ENCODE results near the gene MCF2L. TPM values are rescaled to one million over a fixed set of nuclear protein-coding genes. Genes with fewer than 3 reads are reported as not detected.

Gene MCF2L
- total and polyA plus RNA-seq, 7 experiments from 2014 or later: 0.51 to 32.6 (median 19.7) TPM

GRCh38 chr13:113082198-113083021 is 113.4 kb downstream of the MCF2L start:
- Mint-ChIP-seq H3K4me1 (no peaks in the 10 kb centered on the region), H3K9me3 (no peaks in the 10 kb centered on the region), H3K27me3 (no peaks in the 10 kb centered on the region), H3K36me3 (peaks cover 0 to 36% (median 2%) of the 10 kb centered on the region in 5 donors), H3K27ac (no peak overlapping the region), H3K4me3 (no peak overlapping the region)
- no peak overlapping the region for H3K27ac ChIP-seq (ENCODE audit: low read depth, low read length)
- CTCF ChIA-PET: no interaction called here
- DNase-seq (no peak), ATAC-seq (no peak)
- H3K36me3 ChIP-seq (ENCODE audit: control insufficient read depth in 2 of 3, insufficient read depth in 3 of 3, low read length in 3 of 3): peaks cover 0 to 27% (median 0%) of the 10 kb centered on the region in 3 experiments
- H3K4me1 ChIP-seq (ENCODE audit: control insufficient read depth in 2 of 2, insufficient read depth in 2 of 2, low read length in 2 of 2): no peaks in the 10 kb centered on the region
- POLR2A ChIA-PET: no interaction called here
- H3K9me3 ChIP-seq (ENCODE audit: control insufficient read depth in 2 of 3, low read length in 3 of 3): no peaks in the 10 kb centered on the region
- no peaks in the 10 kb centered on the region for H3K27me3 ChIP-seq (ENCODE audit: control insufficient read depth in 2 of 2, insufficient read depth in 2 of 2, low read length in 2 of 2)
- intact Hi-C loops (cut with micrococcal nuclease): no loop called here
- no peak overlapping the region for H3K4me3 ChIP-seq (ENCODE audit: low read length)

GRCh38 chr13:113083022-113083373 is 114.0 kb downstream of the MCF2L start:
- Mint-ChIP-seq H3K27ac (no peak overlapping the region), H3K4me1 (no peaks in the 10 kb centered on the region), H3K4me3 (no peak overlapping the region), H3K9me3 (no peaks in the 10 kb centered on the region), H3K36me3 (peaks cover 0 to 35% (median 0%) of the 10 kb centered on the region in 5 donors), H3K27me3 (no peaks in the 10 kb centered on the region)
- no peak overlapping the region for H3K4me3 ChIP-seq (ENCODE audit: low read length)
- DNase-seq (no peak), ATAC-seq (no peak)
- intact Hi-C loops (cut with micrococcal nuclease): no loop called here
- H3K36me3 ChIP-seq (ENCODE audit: control insufficient read depth in 2 of 3, insufficient read depth in 3 of 3, low read length in 3 of 3): peaks cover 0 to 27% (median 0%) of the 10 kb centered on the region in 3 experiments
- no peak overlapping the region for H3K27ac ChIP-seq (ENCODE audit: low read depth, low read length)
- no peaks in the 10 kb centered on the region for H3K27me3 ChIP-seq (ENCODE audit: control insufficient read depth in 2 of 2, insufficient read depth in 2 of 2, low read length in 2 of 2)
- H3K9me3 ChIP-seq (ENCODE audit: control insufficient read depth in 2 of 3, low read length in 3 of 3): no peaks in the 10 kb centered on the region
- CTCF ChIA-PET: no interaction called here
- POLR2A ChIA-PET: no interaction called here
- no peaks in the 10 kb centered on the region for H3K4me1 ChIP-seq (ENCODE audit: control insufficient read depth in 2 of 2, insufficient read depth in 2 of 2, low read length in 2 of 2)

- CTCF ChIA-PET: no interaction called here
- Histone ChIP-seq H3K4me1 (ENCODE audit: control insufficient read depth in 2 of 2, insufficient read depth in 2 of 2, low read length in 2 of 2) (no peaks in the 10 kb centered on the region), H3K27ac (ENCODE audit: low read depth, low read length) (no peak overlapping the region), H3K27me3 (ENCODE audit: control insufficient read depth in 2 of 2, insufficient read depth in 2 of 2, low read length in 2 of 2) (no peaks in the 10 kb centered on the region), H3K4me3 (ENCODE audit: low read length) (no peak overlapping the region), H3K9me3 (ENCODE audit: control insufficient read depth in 2 of 3, low read length in 3 of 3) (no peaks in the 10 kb centered on the region), H3K36me3 (ENCODE audit: control insufficient read depth in 2 of 3, insufficient read depth in 3 of 3, low read length in 3 of 3) (peaks cover 0 to 27% (median 0%) of the 10 kb centered on the region in 3 experiments)
- Mint-ChIP-seq H3K27ac (no peak overlapping the region), H3K36me3 (peaks cover 0 to 35% (median 0%) of the 10 kb centered on the region in 5 donors), H3K4me3 (no peak overlapping the region), H3K27me3 (no peaks in the 10 kb centered on the region), H3K9me3 (no peaks in the 10 kb centered on the region), H3K4me1 (no peaks in the 10 kb centered on the region)
- POLR2A ChIA-PET: no interaction called here
- intact Hi-C loops (cut with micrococcal nuclease): no loop called here
- DNase-seq: no peak
- no peak for ATAC-seq
Observed at GRCh38 chr13:113083402-113084061, 114.5 kb downstream of the MCF2L start.

GRCh38 chr13:113084094-113084942 is 115.3 kb downstream of the MCF2L start:
- H3K27me3 ChIP-seq (ENCODE audit: control insufficient read depth in 2 of 2, insufficient read depth in 2 of 2, low read length in 2 of 2): no peaks in the 10 kb centered on the region
- Mint-ChIP-seq H3K9me3 (no peaks in the 10 kb centered on the region), H3K27me3 (no peaks in the 10 kb centered on the region), H3K27ac (no peak overlapping the region), H3K4me3 (no peak overlapping the region), H3K4me1 (no peaks in the 10 kb centered on the region), H3K36me3 (peaks cover 0 to 33% (median 0%) of the 10 kb centered on the region in 5 donors)
- H3K36me3 ChIP-seq (ENCODE audit: control insufficient read depth in 2 of 3, insufficient read depth in 3 of 3, low read length in 3 of 3): peaks cover 0 to 29% (median 0%) of the 10 kb centered on the region in 3 experiments
- no peak overlapping the region for H3K27ac ChIP-seq (ENCODE audit: low read depth, low read length)
- intact Hi-C loops (cut with micrococcal nuclease): no loop called here
- ChIA-PET POLR2A (no interaction called here), CTCF (no interaction called here)
- no peaks in the 10 kb centered on the region for H3K9me3 ChIP-seq (ENCODE audit: control insufficient read depth in 2 of 3, low read length in 3 of 3)
- no peak for DNase-seq
- no peaks in the 10 kb centered on the region for H3K4me1 ChIP-seq (ENCODE audit: control insufficient read depth in 2 of 2, insufficient read depth in 2 of 2, low read length in 2 of 2)
- no peak for ATAC-seq
- no peak overlapping the region for H3K4me3 ChIP-seq (ENCODE audit: low read length)

- POLR2A ChIA-PET: no interaction called here
- ATAC-seq: no peak
- H3K9me3 ChIP-seq (ENCODE audit: control insufficient read depth in 2 of 3, low read length in 3 of 3): no peaks in the 10 kb centered on the region
- no peak overlapping the region for H3K4me3 ChIP-seq (ENCODE audit: low read length)
- Mint-ChIP-seq H3K27me3 (no peaks in the 10 kb centered on the region), H3K9me3 (no peaks in the 10 kb centered on the region), H3K36me3 (peaks cover 0 to 31% (median 0%) of the 10 kb centered on the region in 5 donors), H3K4me3 (no peak overlapping the region), H3K4me1 (no peaks in the 10 kb centered on the region), H3K27ac (no peak overlapping the region)
- DNase-seq: no peak
- CTCF ChIA-PET: no interaction called here
- no peaks in the 10 kb centered on the region for H3K27me3 ChIP-seq (ENCODE audit: control insufficient read depth in 2 of 2, insufficient read depth in 2 of 2, low read length in 2 of 2)
- no peaks in the 10 kb centered on the region for H3K4me1 ChIP-seq (ENCODE audit: control insufficient read depth in 2 of 2, insufficient read depth in 2 of 2, low read length in 2 of 2)
- peaks cover 0 to 37% (median 0%) of the 10 kb centered on the region in 3 experiments for H3K36me3 ChIP-seq (ENCODE audit: control insufficient read depth in 2 of 3, insufficient read depth in 3 of 3, low read length in 3 of 3)
- intact Hi-C loops (cut with micrococcal nuclease): no loop called here
- no peak overlapping the region for H3K27ac ChIP-seq (ENCODE audit: low read depth, low read length)
Observed at GRCh38 chr13:113084943-113085540, 116.0 kb downstream of the MCF2L start.

- ATAC-seq (no peak), DNase-seq (no peak)
- H3K27ac ChIP-seq (ENCODE audit: low read depth, low read length): no peak overlapping the region
- CTCF ChIA-PET: interaction anchor here (0.6 kb wide), 1 partner anchor 83 kb away, joined by 3 read pairs; no protein-coding TSS in a partner anchor
- Mint-ChIP-seq H3K9me3 (no peaks in the 10 kb centered on the region), H3K4me1 (no peaks in the 10 kb centered on the region), H3K27me3 (no peaks in the 10 kb centered on the region), H3K27ac (no peak overlapping the region), H3K36me3 (peaks cover 0 to 30% (median 0%) of the 10 kb centered on the region in 5 donors), H3K4me3 (no peak overlapping the region)
- H3K36me3 ChIP-seq (ENCODE audit: control insufficient read depth in 2 of 3, insufficient read depth in 3 of 3, low read length in 3 of 3): peaks cover 0 to 37% (median 0%) of the 10 kb centered on the region in 3 experiments
- no peaks in the 10 kb centered on the region for H3K27me3 ChIP-seq (ENCODE audit: control insufficient read depth in 2 of 2, insufficient read depth in 2 of 2, low read length in 2 of 2)
- POLR2A ChIA-PET: no interaction called here
- no peaks in the 10 kb centered on the region for H3K4me1 ChIP-seq (ENCODE audit: control insufficient read depth in 2 of 2, insufficient read depth in 2 of 2, low read length in 2 of 2)
- H3K9me3 ChIP-seq (ENCODE audit: control insufficient read depth in 2 of 3, low read length in 3 of 3): no peaks in the 10 kb centered on the region
- intact Hi-C loops (cut with micrococcal nuclease): no loop called here
- no peak overlapping the region for H3K4me3 ChIP-seq (ENCODE audit: low read length)
Observed at GRCh38 chr13:113086031-113086750, 117.2 kb downstream of the MCF2L start.

All from naive thymus-derived CD4-positive, alpha-beta T cell (primary cell).